Transverse colon (tissue), 4 donors: ENCODE measurements around the gene SERPINB2.

Experiments
- POLR2A ChIP-seq: fragments of 450-650 bp; IDR thresholded peaks from one replicate; pipeline ENCODE4 v1.6.1; 2016; ENCODE audit warnings: antibody characterized with exemption, mild to moderate bottlenecking, moderate library complexity
- POLR2AphosphoS5 ChIP-seq, 3 donors: sonication (generic); formaldehyde crosslinking; IDR thresholded peaks; one replicate each; pipeline ENCODE4 v1.6.1; 2016; ENCODE audit warnings: antibody characterized with exemption in 3 of 3
- TF ChIP-seq, protein P1 (sequence below), 5 experiments: fragments of 200-600 bp in 3 of 5; fragments of 450-650 bp in 2 of 5; sonication (generic) in 3 of 5; IDR thresholded peaks; 1 replicate in 2 of 5; 2 replicates in 3 of 5; pipeline ENCODE4 v1.5.1; 2016 to 2017; ENCODE audit warnings: antibody characterized with exemption in 5 of 5, inconsistent platforms in 3 of 5, mild to moderate bottlenecking in 2 of 5, moderate library complexity in 1 of 5

DNA sequence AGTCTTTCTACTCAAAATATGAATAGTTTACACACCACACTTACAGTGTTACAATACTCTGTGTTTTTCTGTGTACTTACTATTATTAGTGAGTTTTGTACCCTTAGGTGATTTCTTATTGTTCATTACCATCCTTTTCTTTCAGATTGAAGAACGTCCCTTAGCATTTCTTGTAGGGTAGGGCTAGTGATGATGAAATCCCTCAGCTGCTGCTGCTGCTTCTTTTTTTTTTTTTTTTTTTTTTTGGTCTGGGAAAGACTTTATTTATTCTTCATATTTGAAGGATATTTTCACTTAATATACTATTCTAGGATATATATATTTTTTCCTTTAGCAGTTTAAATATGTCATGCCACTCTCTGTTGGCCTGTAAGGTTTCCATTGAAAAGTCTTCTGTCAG is 29.0 kb upstream of the SERPINB2 start:
- TF ChIP-seq, protein P1, sequence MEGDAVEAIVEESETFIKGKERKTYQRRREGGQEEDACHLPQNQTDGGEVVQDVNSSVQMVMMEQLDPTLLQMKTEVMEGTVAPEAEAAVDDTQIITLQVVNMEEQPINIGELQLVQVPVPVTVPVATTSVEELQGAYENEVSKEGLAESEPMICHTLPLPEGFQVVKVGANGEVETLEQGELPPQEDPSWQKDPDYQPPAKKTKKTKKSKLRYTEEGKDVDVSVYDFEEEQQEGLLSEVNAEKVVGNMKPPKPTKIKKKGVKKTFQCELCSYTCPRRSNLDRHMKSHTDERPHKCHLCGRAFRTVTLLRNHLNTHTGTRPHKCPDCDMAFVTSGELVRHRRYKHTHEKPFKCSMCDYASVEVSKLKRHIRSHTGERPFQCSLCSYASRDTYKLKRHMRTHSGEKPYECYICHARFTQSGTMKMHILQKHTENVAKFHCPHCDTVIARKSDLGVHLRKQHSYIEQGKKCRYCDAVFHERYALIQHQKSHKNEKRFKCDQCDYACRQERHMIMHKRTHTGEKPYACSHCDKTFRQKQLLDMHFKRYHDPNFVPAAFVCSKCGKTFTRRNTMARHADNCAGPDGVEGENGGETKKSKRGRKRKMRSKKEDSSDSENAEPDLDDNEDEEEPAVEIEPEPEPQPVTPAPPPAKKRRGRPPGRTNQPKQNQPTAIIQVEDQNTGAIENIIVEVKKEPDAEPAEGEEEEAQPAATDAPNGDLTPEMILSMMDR (IDR thresholded peaks at IDR 0.05), result no peak
- TF ChIP-seq POLR2A (no peak), POLR2AphosphoS5 (IDR thresholded peaks at IDR 0.05) (no peak)
